Measurements from ENCODE around the gene EGFR.
A peak's percentile ranks its signal among the peaks of the same experiment; 100 is the strongest.

DNA sequence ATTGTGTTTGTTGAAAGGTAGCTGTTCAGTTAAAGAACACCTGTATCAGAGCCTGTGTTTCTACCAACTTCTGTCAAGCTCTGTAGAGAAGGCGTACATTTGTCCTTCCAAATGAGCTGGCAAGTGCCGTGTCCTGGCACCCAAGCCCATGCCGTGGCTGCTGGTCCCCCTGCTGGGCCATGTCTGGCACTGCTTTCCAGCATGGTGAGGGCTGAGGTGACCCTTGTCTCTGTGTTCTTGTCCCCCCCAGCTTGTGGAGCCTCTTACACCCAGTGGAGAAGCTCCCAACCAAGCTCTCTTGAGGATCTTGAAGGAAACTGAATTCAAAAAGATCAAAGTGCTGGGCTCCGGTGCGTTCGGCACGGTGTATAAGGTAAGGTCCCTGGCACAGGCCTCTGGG, 154.9 kb downstream of the EGFR start:
- TF ChIP-seq, protein P1, sequence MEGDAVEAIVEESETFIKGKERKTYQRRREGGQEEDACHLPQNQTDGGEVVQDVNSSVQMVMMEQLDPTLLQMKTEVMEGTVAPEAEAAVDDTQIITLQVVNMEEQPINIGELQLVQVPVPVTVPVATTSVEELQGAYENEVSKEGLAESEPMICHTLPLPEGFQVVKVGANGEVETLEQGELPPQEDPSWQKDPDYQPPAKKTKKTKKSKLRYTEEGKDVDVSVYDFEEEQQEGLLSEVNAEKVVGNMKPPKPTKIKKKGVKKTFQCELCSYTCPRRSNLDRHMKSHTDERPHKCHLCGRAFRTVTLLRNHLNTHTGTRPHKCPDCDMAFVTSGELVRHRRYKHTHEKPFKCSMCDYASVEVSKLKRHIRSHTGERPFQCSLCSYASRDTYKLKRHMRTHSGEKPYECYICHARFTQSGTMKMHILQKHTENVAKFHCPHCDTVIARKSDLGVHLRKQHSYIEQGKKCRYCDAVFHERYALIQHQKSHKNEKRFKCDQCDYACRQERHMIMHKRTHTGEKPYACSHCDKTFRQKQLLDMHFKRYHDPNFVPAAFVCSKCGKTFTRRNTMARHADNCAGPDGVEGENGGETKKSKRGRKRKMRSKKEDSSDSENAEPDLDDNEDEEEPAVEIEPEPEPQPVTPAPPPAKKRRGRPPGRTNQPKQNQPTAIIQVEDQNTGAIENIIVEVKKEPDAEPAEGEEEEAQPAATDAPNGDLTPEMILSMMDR (IDR thresholded peaks at IDR 0.05): peak; percentile 32; the same call in 1 of the 2 replicates
- TF ChIP-seq, protein P2, sequence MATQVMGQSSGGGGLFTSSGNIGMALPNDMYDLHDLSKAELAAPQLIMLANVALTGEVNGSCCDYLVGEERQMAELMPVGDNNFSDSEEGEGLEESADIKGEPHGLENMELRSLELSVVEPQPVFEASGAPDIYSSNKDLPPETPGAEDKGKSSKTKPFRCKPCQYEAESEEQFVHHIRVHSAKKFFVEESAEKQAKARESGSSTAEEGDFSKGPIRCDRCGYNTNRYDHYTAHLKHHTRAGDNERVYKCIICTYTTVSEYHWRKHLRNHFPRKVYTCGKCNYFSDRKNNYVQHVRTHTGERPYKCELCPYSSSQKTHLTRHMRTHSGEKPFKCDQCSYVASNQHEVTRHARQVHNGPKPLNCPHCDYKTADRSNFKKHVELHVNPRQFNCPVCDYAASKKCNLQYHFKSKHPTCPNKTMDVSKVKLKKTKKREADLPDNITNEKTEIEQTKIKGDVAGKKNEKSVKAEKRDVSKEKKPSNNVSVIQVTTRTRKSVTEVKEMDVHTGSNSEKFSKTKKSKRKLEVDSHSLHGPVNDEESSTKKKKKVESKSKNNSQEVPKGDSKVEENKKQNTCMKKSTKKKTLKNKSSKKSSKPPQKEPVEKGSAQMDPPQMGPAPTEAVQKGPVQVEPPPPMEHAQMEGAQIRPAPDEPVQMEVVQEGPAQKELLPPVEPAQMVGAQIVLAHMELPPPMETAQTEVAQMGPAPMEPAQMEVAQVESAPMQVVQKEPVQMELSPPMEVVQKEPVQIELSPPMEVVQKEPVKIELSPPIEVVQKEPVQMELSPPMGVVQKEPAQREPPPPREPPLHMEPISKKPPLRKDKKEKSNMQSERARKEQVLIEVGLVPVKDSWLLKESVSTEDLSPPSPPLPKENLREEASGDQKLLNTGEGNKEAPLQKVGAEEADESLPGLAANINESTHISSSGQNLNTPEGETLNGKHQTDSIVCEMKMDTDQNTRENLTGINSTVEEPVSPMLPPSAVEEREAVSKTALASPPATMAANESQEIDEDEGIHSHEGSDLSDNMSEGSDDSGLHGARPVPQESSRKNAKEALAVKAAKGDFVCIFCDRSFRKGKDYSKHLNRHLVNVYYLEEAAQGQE (IDR thresholded peaks at IDR 0.05; ENCODE audit: low read depth, low read length): no peak
- TF ChIP-seq YY1 (IDR thresholded peaks at IDR 0.05; ENCODE audit: low read depth) (no peak), POLR2AphosphoS5 (IDR thresholded peaks at IDR 0.05; ENCODE audit: low read depth, low read length) (no peak), MAX (IDR thresholded peaks at IDR 0.05; ENCODE audit: low read depth) (no peak), CHD2 (IDR thresholded peaks at IDR 0.05; ENCODE audit: low read length, partially characterized antibody) (no peak), SIN3A (IDR thresholded peaks at IDR 0.05; ENCODE audit: borderline replicate concordance, low read depth, low read length) (no peak), RXRA (IDR thresholded peaks at IDR 0.05; ENCODE audit: borderline replicate concordance, low read depth) (no peak), EZH2phosphoT487 (IDR thresholded peaks at IDR 0.05; ENCODE audit: borderline replicate concordance, low read depth) (no peak), SMC3 (IDR thresholded peaks at IDR 0.05; ENCODE audit: low read depth, low read length) (no peak)

Measured in SK-N-SH (cell line).